NCI-H2107 treated with DMSO at 0.1 percent for 48 hours (cell line): ENCODE measurements around the gene HAT1.
A peak's percentile ranks its signal among the peaks of the same experiment; 100 is the strongest.

Source experiments
- DNase-seq: peaks from one replicate; lab custom pipeline; 2025; ENCODE audit not compliant: unreplicated experiment; lab: John Stamatoyannopoulos, UW

The HAT1 gene

DNA sequence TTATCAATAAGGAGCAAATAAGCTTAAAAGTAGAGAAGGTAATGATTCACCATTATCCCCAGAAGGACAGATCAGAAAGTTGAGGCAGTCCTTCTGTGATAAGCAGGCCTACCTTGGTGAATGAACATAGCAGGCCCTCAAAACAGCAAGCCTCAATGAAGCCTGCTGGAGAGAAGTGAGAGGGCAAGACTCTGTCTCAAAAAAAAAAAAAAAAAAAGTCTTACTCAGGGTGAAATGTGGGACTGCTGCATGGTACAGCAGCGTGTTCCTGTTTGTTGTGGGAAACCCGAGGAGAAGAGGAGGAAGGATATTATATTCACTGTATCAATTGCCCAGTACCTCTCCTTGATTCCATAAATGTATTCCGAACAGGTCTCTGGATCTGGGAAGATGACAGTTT lies 8.7 kb upstream of the HAT1 start:
- no peak for DNase-seq

DNA sequence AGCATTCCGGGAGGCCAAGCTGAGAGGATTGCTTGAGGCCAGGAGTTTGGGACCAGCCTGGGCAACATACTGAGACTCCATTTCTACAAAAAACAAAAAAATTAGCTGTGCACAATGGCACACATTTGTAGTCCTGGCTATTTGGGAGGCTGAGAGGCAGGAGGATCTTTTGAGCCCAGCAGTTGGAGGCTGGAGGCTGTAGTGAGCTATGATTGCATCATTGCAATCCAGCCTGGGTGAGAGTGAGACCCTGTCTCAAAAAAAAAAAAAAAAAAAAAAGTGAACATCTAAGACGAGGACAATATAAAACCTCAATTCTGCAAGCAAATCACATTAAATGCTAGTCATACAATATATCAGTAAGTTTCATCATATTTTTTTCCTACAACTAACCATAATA lies 2.8 kb upstream of the HAT1 start:
- DNase-seq, result no peak

DNA sequence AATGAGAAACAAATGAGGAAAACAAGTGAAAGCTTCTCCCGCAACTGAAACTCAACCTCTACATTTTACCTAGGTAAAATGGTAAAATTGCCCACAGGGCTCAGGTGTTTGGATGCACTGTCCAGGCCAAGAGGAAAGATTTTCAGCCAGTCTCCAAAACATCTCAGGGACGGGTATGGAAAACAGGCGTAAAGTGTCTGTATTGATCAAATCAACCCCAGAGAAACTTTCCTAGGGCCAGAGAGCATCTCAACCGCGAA lies 361 bp upstream of the HAT1 start:
- no peak for DNase-seq

DNA sequence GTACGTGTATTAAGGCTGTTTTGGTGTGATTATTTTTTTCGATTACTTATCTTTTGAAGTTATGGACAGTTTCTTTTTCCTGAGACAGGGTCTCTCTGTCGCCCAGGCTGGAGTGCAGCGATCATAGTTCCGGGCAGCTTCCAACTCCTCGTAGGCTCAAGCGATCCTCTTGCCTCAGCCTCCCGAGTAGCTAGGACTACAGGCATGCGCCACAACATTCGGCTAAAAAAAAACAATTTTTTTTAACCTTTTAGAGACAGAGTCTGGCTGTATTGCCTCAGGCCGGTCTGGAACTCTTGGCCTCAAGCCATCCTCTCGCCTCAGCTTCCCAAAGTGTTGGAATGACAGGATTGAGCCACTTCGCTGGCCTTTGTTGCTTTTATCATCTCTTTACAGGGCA lies 945 bp downstream of the HAT1 start:
- peak; percentile 32 for DNase-seq

DNA sequence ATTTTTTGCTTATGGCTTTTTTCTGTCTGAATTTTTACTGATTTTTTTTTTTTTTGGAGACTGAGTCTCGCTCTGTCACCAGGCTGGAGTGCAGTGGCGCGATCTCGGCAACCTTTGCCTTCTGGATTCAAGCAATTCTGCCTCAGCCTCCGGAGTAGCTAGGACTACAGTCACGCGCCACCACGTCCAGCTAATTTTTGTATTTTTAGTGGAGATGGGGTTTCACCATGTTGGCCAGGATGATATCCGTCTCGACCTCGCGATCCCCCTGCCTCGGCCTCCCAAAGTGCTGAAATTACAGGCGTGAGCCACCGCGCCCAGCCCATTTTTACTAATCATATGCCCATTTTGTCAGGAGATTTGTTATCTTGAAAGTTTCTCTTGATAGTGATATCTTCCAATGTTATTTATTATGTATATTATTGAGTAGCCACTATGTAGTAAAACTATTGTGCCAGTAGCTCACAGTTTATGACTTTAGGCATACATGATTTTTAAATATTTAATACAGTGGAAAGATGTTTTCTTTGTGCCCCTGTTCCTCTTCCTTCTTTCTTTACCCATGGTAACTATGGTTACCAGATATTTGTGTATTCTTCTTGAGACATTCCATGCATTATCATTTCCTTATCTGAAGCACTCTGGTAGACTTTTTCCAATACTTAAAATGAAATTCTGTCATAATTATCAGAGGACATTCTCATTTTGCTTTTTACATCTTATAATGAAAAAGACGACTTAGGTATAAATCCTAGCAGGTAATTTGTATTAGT lies 2.1 kb downstream of the HAT1 start:
- DNase-seq, result no peak

DNA sequence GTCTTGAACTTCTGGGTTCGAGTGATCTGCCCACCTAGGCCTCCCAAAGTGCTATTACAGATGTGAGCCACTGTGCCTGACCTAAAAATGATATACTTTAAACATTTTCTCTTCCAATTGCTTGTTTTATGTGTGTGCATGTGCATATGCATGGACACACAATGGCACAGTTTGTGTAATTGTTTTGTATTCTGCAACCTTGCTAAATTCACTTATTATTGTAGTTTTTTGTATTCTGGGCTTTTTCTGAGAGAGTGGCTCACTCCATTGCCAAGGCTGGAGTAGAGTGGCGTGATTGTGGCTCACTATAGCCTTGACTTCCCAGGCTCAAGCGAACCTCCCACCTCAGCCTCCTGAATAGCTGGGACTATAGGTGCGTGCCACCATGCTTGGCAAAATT lies 8.1 kb downstream of the HAT1 start:
- DNase-seq, result no peak

DNA sequence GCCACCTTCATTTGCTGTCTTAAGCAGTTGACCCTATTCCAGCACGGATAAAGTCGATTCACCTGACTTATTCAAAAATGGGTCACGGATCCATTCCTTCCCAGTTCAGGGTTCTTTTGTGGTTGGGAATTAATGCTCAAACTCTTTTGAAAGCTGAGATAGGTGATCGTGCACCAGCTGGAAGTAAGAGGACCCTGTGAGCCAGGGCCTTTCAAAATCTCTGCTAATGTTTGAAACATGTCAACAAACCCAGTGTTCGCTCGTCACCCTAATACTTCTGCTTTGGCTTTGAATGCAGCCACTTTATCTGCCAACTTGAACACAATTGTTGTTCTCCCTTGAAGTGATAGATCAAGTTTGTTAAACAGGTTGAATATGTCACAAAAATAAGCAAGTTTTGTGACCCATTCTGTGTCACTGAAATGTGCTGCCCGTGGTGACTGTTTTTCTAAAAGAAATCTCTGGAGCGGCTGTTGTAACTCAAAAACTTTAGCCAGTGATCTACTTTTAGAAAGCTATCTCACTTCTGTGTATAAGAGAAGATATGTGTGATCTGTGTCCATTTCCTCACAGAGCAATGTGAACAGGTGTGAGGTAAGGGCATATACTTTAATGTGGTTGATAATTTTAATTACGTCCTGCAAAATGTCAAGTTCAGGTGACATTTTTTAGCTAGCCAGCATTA lies 16.9 kb downstream of the HAT1 start:
- DNase-seq, result no peak

DNA sequence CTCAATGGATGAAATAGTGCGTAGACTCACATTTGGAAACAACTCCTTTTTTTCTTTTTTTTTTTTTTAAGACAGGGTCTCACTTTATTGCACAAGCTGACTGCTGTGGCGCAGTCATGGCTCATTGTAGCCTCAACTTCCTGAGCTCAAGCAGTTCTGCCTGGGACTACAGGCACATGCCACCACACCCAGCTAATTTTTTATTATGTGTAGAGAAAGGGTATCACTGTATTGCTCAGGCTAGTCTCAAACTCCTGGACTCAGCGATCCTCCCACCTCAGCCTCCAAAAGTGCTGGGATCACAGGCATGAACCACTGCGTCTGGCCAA lies 17.4 kb downstream of the HAT1 start:
- DNase-seq, result no peak

DNA sequence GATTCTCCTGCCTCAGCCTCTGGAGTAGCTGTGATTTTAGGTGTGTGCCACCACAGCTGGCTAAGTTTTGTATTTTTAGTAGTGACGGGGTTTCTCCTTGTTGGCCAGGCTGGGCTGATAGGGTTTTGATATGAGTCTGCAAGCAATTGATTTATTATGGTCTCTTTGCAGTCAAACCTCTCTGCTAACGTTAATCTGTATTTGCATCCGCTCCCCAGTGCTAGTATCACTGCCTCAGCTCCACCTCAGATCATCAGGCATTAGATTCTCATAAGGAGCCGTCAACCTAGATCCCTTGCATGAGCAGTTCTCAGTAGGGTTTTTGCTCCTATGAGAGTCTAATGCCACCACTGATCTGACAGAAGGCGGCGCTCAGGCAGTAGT lies 19.0 kb downstream of the HAT1 start:
- DNase-seq, result no peak

DNA sequence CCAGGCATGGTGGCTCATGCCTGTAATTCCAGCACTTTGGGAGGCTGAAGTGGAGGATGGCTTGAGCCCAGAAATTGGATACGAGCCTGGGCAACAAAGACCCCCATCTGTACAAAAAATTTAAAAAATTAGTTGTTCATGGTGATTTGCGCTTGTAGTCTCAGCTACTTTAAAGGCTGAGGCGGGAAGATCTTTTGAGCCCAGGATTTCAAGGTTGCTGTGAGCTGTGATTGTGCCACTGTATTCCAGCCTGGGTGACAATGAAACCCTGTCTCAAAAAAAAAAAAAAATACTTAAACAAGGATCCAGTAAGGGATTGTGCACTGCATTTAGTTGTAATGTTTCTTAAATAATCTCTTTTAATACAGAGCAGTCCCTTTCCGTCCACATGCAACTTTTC lies 21.6 kb downstream of the HAT1 start:
- DNase-seq, result no peak

DNA sequence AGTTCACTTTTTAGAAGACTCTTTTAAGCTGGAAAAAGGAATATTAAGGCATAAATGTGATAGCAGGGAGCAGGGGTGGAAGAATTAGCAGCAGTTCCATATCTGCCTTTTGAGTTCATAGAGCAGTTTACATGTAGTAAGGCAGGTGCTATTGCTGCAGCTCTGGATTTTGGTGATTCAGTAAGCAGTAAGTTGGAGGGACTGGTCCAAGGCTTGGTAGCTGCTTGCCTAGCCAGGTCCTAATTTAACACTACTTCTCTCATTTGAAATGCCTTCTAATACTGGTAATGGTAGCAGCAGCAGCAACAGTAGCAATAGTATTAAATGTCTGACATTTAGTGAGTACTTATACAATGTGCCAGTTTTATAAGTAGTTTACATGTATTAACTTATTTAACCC lies 30.0 kb downstream of the HAT1 start:
- DNase-seq, result no peak

DNA sequence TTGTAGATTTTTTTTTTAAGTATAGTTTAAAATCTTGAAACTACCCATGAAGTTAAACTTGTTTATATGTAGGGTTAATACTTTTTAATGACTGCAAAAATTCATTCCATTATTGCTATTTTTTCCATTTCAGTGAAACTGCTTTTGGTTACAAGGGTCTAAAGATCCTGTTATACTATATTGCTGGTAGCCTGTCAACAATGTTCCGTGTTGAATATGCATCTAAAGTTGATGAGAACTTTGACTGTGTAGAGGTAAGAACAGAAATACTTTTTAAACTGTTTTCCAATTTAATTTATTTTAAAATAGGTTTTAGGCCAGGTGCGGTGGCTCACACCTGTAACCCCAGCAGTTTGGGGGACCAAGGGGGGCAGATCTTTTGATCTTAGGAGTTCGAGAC lies 30.5 kb downstream of the HAT1 start:
- DNase-seq, result no peak

DNA sequence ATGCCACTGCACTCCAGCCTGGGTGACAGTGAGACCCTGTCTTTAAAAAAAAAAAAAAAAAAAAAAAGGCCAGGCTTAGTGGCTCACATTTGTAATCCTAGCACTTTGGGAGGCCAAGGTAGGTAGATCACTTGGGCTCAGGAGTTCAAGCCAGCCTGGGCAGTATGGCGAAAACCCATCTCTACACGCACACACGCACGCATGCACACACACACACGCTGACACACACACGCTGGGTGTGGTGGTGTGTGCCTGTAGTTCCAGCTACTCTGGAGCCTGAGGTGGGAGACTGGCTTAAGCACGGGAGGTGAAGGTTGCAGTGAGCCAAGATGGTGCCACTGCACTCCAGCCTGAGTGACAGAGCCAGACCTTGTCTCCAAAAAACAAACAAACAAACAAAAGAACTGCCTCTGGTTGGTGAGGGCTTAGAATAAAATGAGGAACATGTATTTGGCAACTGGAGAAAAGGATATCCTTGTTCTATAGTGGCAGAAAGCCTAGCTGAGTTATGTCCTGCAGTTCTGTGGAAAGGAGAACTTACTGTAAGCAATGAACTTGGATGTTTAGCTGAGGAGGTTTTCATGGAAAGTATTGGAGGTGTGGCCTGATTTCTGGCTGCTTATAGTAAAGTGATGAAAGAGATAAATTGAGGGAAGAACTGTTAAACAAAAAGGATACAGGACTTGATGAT lies 34.0 kb downstream of the HAT1 start:
- DNase-seq, result no peak

DNA sequence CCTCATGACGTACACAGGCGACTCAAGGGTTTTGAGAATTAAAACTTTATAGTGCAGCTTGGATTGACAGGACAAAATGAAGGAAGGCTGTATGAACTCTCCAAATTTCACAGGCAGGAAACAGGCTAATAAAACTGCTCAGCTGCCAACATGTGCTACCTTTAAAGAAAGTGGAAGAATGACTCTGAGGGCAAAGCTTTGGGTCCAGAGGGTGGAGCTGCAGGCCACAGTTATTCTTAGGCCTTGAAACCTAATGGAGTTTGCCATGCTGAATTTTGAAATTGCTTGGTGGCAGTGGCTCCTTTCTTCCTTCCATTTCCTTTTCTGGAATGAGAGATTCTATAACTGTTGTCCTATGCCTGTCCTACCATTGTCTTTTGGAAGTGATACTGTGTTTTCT lies 34.8 kb downstream of the HAT1 start:
- DNase-seq, result peak; percentile 21

DNA sequence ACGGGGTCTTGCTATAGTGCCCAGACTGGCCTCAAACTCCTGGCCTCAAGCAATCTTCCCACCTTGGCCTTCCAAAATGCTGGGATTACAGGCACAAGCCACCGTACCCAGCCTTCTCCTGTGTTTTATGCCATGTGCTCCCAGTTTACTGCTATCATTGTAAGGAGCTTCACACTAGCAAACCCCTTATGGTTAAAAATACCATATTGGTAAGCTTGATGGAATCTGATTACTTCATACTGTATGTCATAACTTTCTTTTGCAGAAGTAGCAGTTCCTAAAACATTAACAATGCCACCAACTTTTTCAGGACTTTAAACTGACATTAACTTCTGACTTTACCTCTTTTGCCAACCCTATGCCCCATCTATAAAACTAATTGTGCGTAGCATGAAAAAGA lies 36.2 kb downstream of the HAT1 start:
- DNase-seq, result no peak

DNA sequence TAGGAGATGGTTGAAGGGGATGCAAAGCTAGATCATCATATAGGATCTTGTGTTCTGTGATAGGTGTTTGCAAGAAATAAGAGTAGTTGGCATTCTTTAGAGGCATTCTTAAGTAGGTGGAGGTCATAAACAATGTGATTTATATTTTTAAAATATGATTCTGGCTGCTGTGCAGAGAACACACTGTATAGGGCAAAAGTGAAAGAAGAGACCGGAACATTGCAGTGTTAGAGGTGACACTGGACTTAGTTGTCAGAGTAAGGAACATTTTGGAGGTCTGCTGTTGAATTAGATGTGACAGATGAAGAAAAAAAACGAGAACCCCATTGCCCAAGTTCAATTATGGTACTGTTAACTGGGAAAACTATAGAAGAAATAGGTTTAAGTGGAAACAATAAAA lies 37.7 kb downstream of the HAT1 start:
- DNase-seq, result no peak

DNA sequence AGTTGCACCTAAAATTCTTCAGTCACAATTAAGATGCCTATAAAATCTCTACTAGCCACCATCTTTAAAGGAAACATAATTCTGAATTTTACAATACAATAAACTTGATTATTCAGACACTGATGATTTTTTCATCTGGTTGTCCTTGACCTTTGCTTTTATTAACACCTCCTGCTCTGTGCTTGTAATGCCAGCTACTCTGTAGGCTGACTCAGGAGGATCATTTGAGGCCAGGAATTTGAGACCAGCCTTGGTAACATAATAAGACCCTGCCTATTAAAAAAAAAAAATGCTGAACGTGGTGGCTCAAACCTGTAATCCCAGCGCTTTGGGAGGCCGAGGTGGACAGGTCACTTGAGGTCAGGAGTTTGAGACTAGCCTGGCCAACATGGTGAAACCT lies 38.3 kb downstream of the HAT1 start:
- no peak for DNase-seq

DNA sequence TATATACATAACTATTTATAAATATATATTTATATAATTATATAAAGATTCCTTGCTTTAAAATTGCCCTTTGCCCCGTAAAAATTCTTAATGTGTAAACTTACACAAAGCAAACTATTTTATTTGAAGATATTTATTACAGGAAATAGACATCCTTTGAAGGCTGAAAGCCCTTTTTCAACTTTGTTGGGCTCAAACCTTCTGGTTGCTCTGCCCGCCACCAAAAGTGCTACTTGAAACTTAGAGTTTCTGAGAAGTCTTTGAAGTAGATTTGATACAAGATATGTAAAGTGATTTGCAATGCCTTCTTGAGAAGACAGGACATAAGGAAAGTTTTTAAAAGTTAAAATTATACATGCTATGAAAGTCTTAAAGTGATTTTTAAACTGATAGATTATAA lies 40.9 kb downstream of the HAT1 start:
- DNase-seq, result no peak

DNA sequence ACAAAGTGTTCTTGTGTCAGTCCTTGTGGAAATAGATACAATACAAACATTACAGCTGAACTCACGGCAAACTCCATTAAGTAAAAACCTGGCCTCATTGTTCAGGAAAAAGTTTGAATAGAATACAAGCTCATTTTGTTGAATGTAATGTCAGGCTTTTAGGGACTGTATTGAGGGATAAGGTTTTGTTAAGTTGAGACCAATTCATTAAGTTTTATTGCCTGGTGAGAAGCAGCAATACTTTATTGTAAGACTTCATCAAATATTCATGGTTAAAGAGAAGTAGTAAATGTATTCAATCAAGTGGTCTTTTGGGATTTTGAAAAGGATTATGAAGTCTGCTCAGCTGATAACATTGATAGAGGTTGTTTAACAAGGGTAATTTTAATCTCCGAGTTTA lies 42.0 kb downstream of the HAT1 start:
- DNase-seq, result peak; percentile 76

DNA sequence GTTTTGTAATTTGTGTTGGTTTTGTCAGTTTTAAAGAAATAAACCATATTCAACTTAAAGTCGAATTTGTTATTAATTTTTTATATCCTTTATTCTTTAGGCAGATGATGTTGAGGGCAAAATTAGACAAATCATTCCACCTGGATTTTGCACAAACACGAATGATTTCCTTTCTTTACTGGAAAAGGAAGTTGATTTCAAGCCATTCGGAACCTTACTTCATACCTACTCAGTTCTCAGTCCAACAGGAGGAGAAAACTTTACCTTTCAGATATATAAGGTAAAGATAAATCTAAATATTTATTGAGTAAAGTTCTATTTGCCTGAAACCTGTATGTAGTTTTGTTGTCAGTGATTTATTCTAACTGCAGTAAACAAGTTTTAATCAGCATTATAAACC lies 43.0 kb downstream of the HAT1 start:
- no peak for DNase-seq

DNA sequence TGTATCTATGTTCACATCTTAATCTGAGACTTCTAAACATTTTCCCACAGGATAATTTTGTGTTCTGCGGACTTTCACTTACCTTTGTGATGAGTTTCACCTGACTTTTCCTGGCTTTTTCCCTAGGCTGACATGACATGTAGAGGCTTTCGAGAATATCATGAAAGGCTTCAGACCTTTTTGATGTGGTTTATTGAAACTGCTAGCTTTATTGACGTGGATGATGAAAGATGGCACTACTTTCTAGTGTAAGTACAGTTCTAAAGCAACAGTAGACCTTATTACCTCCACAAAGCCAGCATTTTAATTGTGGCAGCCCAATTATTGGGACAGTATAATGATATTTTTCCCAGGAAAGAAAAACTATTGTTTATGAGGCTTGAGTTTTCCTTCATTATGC lies 43.4 kb downstream of the HAT1 start:
- DNase-seq, result peak; percentile 72

DNA sequence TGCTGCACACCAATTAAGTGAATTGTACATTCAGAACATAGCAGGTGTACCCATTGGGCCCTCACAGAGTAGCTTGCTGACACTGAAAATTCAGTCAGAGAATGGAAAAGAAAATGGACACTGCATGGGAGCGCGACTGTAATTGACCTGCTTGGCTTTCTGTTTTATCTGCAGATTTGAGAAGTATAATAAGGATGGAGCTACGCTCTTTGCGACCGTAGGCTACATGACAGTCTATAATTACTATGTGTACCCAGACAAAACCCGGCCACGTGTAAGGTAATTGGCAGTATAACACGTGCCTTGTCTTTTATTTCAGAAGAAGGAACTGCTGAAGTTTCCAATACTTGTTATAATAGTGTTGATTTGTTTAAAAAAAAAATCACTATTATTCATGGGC lies 44.0 kb downstream of the HAT1 start:
- peak; percentile 83 for DNase-seq

DNA sequence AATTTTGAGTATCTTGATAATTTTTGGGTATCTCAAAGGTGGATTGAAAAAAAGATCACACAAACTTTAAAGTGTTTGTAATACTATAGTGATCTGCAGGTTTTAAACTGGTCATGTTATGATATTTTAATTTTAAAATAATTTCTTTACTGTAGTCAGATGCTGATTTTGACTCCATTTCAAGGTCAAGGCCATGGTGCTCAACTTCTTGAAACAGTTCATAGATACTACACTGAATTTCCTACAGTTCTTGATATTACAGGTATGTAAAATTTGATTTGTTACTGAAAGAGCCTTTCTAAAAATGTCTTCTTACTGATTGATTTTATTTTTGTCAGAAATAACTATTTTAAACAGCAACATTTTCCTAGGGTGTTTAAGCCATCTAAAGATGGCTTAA lies 44.4 kb downstream of the HAT1 start:
- no peak for DNase-seq
